Endodermal cell (in vitro differentiated cells): ENCODE results near the gene WNT7B. TPM values are rescaled to one million over a fixed set of nuclear protein-coding genes. Genes with fewer than 3 reads are reported as not detected.

Source experiments
- DNase-seq: peaks from one replicate; pipeline ENCODE4 v3.0.0-alpha.2; 2017
- H3K27ac ChIP-seq: 2 replicates; pipeline ENCODE4 v1.5.1; 2013; ENCODE audit warnings: mild to moderate bottlenecking, low read depth, low read length, moderate library complexity
- H3K27me3 ChIP-seq: 2 replicates; pipeline ENCODE4 v1.6.1; 2013; ENCODE audit warnings: mild to moderate bottlenecking, low read length, moderate library complexity; ENCODE audit not compliant: insufficient read depth, control insufficient read depth, poor library complexity, severe bottlenecking
- H3K36me3 ChIP-seq: 2 replicates; pipeline ENCODE4 v1.7.0; 2013; ENCODE audit warnings: mild to moderate bottlenecking, low read length, moderate library complexity; ENCODE audit not compliant: control insufficient read depth, insufficient read depth
- H3K4me1 ChIP-seq: one replicate; pipeline ENCODE4 v1.7.0; 2013; ENCODE audit warnings: low read length; ENCODE audit not compliant: control insufficient read depth, insufficient read depth
- H3K4me3 ChIP-seq: 2 replicates; pipeline ENCODE4 v1.5.1; 2013; ENCODE audit warnings: mild to moderate bottlenecking, low read length, moderate library complexity
- H3K9ac ChIP-seq: 2 replicates; pipeline ENCODE4 v1.6.1; 2013; ENCODE audit warnings: mild to moderate bottlenecking, low read length, moderate library complexity; ENCODE audit not compliant: poor library complexity, severe bottlenecking; ENCODE audit errors: extremely low read depth
- H3K9me3 ChIP-seq: 2 replicates; pipeline ENCODE4 v1.6.1; 2013; ENCODE audit warnings: mild to moderate bottlenecking, low read length, moderate library complexity; ENCODE audit not compliant: control insufficient read depth
- H3K27ac Mint-ChIP-seq: 2 replicates; pipeline ENCODE4 v1.8.0; 2020; ENCODE audit warnings: mixed read lengths
- H3K27me3 Mint-ChIP-seq: 2 replicates; pipeline ENCODE4 v1.8.0; 2021; ENCODE audit warnings: mild to moderate bottlenecking, mixed read lengths; ENCODE audit not compliant: insufficient read depth
- H3K36me3 Mint-ChIP-seq: 2 replicates; pipeline ENCODE4 v1.8.0; 2020; ENCODE audit warnings: low read depth, mixed read lengths
- H3K4me1 Mint-ChIP-seq: 2 replicates; pipeline ENCODE4 v1.8.0; 2020; ENCODE audit warnings: mixed read lengths
- H3K4me3 Mint-ChIP-seq: 2 replicates; pipeline ENCODE4 v1.8.0; 2020; ENCODE audit warnings: mild to moderate bottlenecking, moderate library complexity, mixed read lengths
- H3K9me3 Mint-ChIP-seq: 2 replicates; pipeline ENCODE4 v1.8.0; 2020; ENCODE audit warnings: mild to moderate bottlenecking, mixed read lengths
- WGBS, 2 experiments: methylation state at CpG; one replicate each; pipeline versions ENCODE4 v1.1.5 to v1.1.7; 2013; ENCODE audit warnings: missing lambda C conversion rate in 2 of 2, mixed read lengths in 1 of 2; ENCODE audit not compliant: insufficient coverage in 1 of 2, insufficient read length in 1 of 2; 5-methylcytosine and 5-hydroxymethylcytosine counted together
- total RNA-seq, 2 donors: library from RNA; stranded (reverse); fragmentation: NEBNext Ultra II Directional in 1 of 2; extraction: Animal tissue kit (Norgen Biotek cat#: 25700) in 1 of 2; gene quantifications; 2 replicates in 1 of 2; 3 replicates in 1 of 2; pipeline ENCODE4 v1.2.1, GENCODE V29; 2021
- TF ChIP-seq, protein P1 (sequence below): fragments of 200-600 bp; sonication (generic); conservative IDR thresholded peaks from 2 replicates; pipeline ENCODE4 v1.5.0; 2021; ENCODE audit warnings: antibody characterized with exemption, mild to moderate bottlenecking

WNT7B gene
- total RNA-seq, 2 donors from 2014 or later = not detected

DNA sequence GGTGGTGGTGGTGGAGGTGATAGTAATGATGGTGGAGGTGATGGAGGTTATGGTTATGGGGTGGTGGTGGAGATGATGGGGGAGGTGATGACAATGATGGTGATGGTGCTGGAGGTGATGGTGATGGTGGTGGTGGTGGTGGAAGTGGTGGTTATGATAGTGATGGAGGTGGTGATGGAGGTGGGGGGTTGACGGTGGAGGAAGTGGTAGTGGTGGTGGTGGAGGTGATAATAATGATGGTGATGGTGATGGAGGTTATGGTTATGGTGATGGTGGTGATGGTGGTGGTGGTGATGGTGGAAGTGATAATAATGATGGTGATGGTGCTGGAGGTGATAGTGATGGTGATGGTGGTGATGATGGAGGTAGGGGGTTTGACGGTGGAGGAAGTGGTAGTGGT lies 16.9 kb upstream of the WNT7B start:
- TF ChIP-seq, protein P1, sequence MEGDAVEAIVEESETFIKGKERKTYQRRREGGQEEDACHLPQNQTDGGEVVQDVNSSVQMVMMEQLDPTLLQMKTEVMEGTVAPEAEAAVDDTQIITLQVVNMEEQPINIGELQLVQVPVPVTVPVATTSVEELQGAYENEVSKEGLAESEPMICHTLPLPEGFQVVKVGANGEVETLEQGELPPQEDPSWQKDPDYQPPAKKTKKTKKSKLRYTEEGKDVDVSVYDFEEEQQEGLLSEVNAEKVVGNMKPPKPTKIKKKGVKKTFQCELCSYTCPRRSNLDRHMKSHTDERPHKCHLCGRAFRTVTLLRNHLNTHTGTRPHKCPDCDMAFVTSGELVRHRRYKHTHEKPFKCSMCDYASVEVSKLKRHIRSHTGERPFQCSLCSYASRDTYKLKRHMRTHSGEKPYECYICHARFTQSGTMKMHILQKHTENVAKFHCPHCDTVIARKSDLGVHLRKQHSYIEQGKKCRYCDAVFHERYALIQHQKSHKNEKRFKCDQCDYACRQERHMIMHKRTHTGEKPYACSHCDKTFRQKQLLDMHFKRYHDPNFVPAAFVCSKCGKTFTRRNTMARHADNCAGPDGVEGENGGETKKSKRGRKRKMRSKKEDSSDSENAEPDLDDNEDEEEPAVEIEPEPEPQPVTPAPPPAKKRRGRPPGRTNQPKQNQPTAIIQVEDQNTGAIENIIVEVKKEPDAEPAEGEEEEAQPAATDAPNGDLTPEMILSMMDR = no peak
- WGBS, 2 experiments = 93 to 100% methylated on average over 1 to 2 of the region's 2 CpGs
- H3K27me3 ChIP-seq = no peaks in the 10 kb centered on the region
- H3K4me1 Mint-ChIP-seq = no peaks in the 10 kb centered on the region
- H3K36me3 ChIP-seq = no peaks in the 10 kb centered on the region
- H3K27ac Mint-ChIP-seq = no peak overlapping the region
- peaks cover 8% of the 10 kb centered on the region for H3K27me3 Mint-ChIP-seq
- no peaks in the 10 kb centered on the region for H3K4me1 ChIP-seq
- no peak overlapping the region for H3K9ac ChIP-seq
- no peaks in the 10 kb centered on the region for H3K9me3 Mint-ChIP-seq
- no peaks in the 10 kb centered on the region for H3K9me3 ChIP-seq
- no peak overlapping the region for H3K4me3 Mint-ChIP-seq
- no peak for DNase-seq
- no peaks in the 10 kb centered on the region for H3K36me3 Mint-ChIP-seq
- no peak overlapping the region for H3K4me3 ChIP-seq
- H3K27ac ChIP-seq = no peak overlapping the region

DNA sequence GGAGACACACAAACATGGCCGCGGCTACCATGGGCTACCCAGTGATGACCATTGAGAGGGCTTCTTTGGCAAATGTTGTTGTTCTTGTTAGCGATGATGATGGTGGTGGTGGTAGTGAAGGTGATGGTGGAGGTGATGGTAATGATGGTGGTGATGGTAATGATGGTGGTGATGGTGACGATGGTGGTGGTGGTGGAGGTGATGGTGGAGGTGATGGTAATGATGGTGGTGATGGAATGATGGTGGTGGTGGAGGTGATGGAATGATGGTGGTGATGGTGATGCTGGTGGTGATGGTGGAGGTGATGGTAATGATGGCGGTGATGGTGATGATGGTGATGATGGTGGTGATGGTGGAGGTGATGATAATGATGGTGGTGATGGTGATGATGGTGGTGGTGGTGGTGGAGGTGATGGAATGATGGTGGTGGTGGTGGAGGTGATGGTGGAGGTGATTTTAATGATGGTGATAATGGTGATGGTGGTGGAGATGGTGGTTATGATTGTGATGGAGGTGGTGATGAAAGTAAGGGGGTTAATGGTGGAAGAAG lies 16.3 kb upstream of the WNT7B start:
- TF ChIP-seq, protein P1 = no peak
- Histone ChIP-seq H3K4me1 (no peaks in the 10 kb centered on the region), H3K9ac (no peak overlapping the region), H3K36me3 (no peaks in the 10 kb centered on the region), H3K4me3 (no peak overlapping the region), H3K27me3 (no peaks in the 10 kb centered on the region), H3K9me3 (no peaks in the 10 kb centered on the region), H3K27ac (no peak overlapping the region)
- WGBS, 2 experiments = 91 to 100% methylated on average over 3 to 5 of the region's 5 CpGs
- H3K27me3 Mint-ChIP-seq = peaks cover 8% of the 10 kb centered on the region
- no peaks in the 10 kb centered on the region for H3K4me1 Mint-ChIP-seq
- no peaks in the 10 kb centered on the region for H3K9me3 Mint-ChIP-seq
- H3K27ac Mint-ChIP-seq = no peak overlapping the region
- no peaks in the 10 kb centered on the region for H3K36me3 Mint-ChIP-seq
- DNase-seq = no peak
- H3K4me3 Mint-ChIP-seq = no peak overlapping the region

DNA sequence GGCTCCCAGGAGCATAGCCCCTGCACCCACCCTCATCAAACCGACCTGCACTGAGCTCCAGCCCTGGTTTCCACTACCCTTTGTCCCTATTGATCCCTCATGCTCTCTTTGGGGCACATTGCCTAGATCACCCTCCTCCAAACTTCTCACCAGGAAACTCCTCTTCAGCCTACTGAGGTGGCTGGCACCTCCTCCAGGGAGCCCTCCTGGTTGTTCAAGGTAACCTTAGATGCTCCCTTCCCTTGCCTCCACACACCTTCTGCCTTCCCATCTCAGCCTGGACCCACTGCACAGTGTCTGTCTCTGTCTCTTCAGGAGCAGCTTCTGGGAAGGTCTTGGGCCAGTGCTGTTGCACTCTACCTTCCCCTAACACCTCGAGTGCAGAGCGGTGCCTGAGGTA lies 15.8 kb upstream of the WNT7B start:
- WGBS, 2 experiments = 60 to 91% methylated on average over 1 to 3 of the region's 3 CpGs
- Histone ChIP-seq H3K4me3 (no peak overlapping the region), H3K27ac (no peak overlapping the region), H3K9me3 (no peaks in the 10 kb centered on the region), H3K27me3 (no peaks in the 10 kb centered on the region), H3K4me1 (no peaks in the 10 kb centered on the region), H3K9ac (no peak overlapping the region), H3K36me3 (no peaks in the 10 kb centered on the region)
- H3K9me3 Mint-ChIP-seq = no peaks in the 10 kb centered on the region
- no peak for DNase-seq
- TF ChIP-seq, protein P1 = no peak
- H3K27ac Mint-ChIP-seq = no peak overlapping the region
- H3K4me1 Mint-ChIP-seq = no peaks in the 10 kb centered on the region
- H3K4me3 Mint-ChIP-seq = no peak overlapping the region
- no peaks in the 10 kb centered on the region for H3K36me3 Mint-ChIP-seq
- peaks cover 8% of the 10 kb centered on the region for H3K27me3 Mint-ChIP-seq
